ENCODE data around the gene FOXI1.

The FOXI1 gene

DNA sequence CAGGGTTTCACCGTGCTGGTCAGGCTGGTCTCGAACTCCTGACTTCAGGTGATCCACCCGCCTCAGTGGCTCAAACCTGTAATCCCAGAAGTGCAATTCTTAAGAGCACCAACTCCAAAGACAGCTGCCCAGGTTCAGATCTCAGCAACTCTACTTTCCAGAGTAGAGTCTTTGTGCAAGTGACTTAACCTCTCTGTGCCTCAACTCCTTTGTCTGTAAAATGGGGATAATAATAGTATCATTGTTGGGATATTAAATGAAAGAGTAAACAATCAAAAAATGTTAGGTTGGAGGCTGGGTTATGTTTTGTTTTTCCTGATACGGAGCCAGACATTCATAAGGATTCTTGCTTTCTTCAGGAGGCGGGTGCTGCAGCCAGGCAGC lies 45.0 kb downstream of the FOXI1 start:
- no peak for DNase-seq (ENCODE audit: low spot score)

DNA sequence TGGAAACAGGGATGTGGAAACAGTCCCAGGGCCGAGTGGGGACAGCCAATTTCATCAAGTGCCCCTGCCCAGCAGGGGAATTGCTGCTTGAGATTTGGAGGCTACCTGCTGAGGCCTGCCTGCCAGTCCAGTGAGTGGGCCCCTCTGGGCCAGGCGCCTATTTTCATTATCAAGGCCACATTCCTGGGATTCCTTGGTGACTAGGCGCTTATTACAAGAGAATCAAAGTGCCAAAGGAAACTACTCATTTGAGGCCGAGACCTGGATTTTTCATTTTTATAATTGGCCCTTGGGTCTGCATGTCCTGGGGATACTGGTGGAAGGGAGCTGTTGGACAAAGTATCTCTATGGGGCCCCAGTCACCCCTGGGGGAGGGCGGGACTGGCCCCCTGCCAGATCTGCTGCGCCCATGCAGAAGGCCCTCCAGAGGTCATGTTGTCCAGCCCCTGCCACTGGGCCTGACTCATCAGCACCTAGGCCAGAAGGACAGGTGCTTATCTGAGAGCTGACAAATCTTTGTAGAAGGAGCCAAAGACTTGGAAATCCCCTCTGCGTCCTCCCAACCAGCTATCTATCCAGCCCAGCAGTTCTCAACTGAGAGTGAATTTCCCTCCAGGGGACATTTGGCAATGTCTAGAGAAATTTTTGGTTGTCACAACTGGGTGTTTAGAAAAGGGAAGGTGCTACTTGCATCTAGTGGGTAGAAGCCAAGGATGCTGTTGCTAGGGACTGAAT lies 45.6 kb downstream of the FOXI1 start:
- DNase-seq (ENCODE audit: low spot score): no peak

- no peak for DNase-seq (ENCODE audit: low spot score)
Measured at GRCh38 chr5:170152767-170153166, 47.1 kb downstream of the FOXI1 start.

GRCh38 chr5:170154297-170154696 lies 48.6 kb downstream of the FOXI1 start:
- no peak for DNase-seq (ENCODE audit: low spot score)

GRCh38 chr5:170154744-170155143 lies 49.0 kb downstream of the FOXI1 start:
- DNase-seq (ENCODE audit: low spot score): no peak

DNA sequence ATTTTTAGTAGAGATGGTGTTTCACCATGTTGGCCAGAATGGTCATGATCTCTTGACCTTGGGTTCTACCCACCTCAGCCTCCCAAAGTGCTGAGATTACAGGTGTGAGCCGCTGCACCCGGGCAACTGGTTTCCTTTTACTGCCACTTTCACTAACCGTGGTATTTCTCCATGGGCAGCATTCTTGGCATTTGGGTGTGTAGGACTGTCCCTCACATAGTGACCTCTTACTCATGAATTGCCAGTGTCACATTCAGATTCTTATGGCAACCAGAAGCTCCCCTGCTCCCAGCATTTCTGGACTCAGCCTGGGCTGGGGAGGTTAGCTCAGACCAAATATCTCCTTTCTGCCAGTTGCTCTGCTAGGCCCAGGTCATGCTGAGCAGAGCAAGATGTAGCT lies 50.1 kb downstream of the FOXI1 start:
- DNase-seq (ENCODE audit: low spot score): no peak

GRCh38 chr5:170159101-170159698 lies 53.5 kb downstream of the FOXI1 start:
- no peak for DNase-seq (ENCODE audit: low spot score)
